Transverse colon (tissue), 4 donors: Measurements from ENCODE around the gene BMAL2. TPM values are rescaled to one million over a fixed set of nuclear protein-coding genes. Genes with fewer than 3 reads are reported as not detected.

Source experiments
- DNase-seq: peaks from one replicate; pipeline ENCODE4 v3.0.0-alpha.2; 2019
- H3K27ac ChIP-seq, 4 donors: fragments of 200-600 bp; sonication (generic); 2 replicates each; pipeline ENCODE4 v1.5.1; 2016 to 2018; ENCODE audit warnings: inconsistent platforms in 4 of 4
- H3K27me3 ChIP-seq: fragments of 200-600 bp; sonication (generic); 2 replicates; pipeline ENCODE4 v1.5.1; 2017; ENCODE audit warnings: inconsistent platforms
- H3K36me3 ChIP-seq, 4 donors: fragments of 200-600 bp; sonication (generic); 2 replicates each; pipeline ENCODE4 v1.5.1; 2017 to 2019; ENCODE audit warnings: inconsistent platforms in 4 of 4
- H3K4me1 ChIP-seq, 4 donors: fragments of 200-600 bp; sonication (generic); 2 replicates each; pipeline ENCODE4 v1.5.1; 2017 to 2020; ENCODE audit warnings: inconsistent platforms in 4 of 4
- H3K4me3 ChIP-seq, 4 donors: fragments of 200-600 bp; sonication (generic); 1 replicate in 1 of 4; 2 replicates in 3 of 4; pipeline versions ENCODE4 v1.5.1 to v1.6.1; 2017 to 2019; ENCODE audit warnings: inconsistent platforms in 4 of 4
- H3K9me3 ChIP-seq, 2 donors: fragments of 200-600 bp; sonication (generic); 2 replicates each; pipeline ENCODE4 v1.5.1; 2017 to 2019; ENCODE audit warnings: inconsistent platforms in 2 of 2
- EP300 ChIP-seq: sonication (generic); formaldehyde crosslinking; IDR thresholded peaks from one replicate; pipeline ENCODE4 v1.6.1; 2017; ENCODE audit warnings: antibody characterized with exemption, low read depth
- POLR2A ChIP-seq: fragments of 450-650 bp; IDR thresholded peaks from one replicate; pipeline ENCODE4 v1.6.1; 2016; ENCODE audit warnings: antibody characterized with exemption, mild to moderate bottlenecking, moderate library complexity
- POLR2AphosphoS5 ChIP-seq, 3 donors: sonication (generic); formaldehyde crosslinking; IDR thresholded peaks; one replicate each; pipeline ENCODE4 v1.6.1; 2016; ENCODE audit warnings: antibody characterized with exemption in 3 of 3
- WGBS, 2 donors: methylation state at CpG; one replicate each; pipeline ENCODE4 v1.1.5; 2018; ENCODE audit warnings: low coverage in 1 of 2; 5-methylcytosine and 5-hydroxymethylcytosine counted together
- in situ Hi-C, 4 donors: fragments of 200-750 bp; cut with MboI; loops; one replicate each; pipeline versions ENCODE4 v1.15.0 to v1.15.1; 2017; ENCODE audit warnings: low sequenced_read_pairs in 3 of 4, low pct_ligation_motif_present in 1 of 4, low pct_unique_long_range_greater_than_20kb in 1 of 4
- intact Hi-C: fragments of 100-400 bp; cut with DNase I; formaldehyde crosslinking; loops from one replicate; pipeline ENCODE4 v1.15.1; 2023; ENCODE audit warnings: low total_unique reads
- total RNA-seq, 4 donors: library from RNA; depleted of rRNA; stranded (reverse); fragments of >200 nt; gene quantifications; one replicate each; pipeline ENCODE4 v1.1.0, GENCODE V29; 2016
- TF ChIP-seq, protein P1 (sequence below), 5 experiments: fragments of 200-600 bp in 3 of 5; fragments of 450-650 bp in 2 of 5; sonication (generic) in 3 of 5; IDR thresholded peaks; 1 replicate in 2 of 5; 2 replicates in 3 of 5; pipeline ENCODE4 v1.5.1; 2016 to 2017; ENCODE audit warnings: antibody characterized with exemption in 5 of 5, inconsistent platforms in 3 of 5, mild to moderate bottlenecking in 2 of 5, moderate library complexity in 1 of 5

BMAL2 gene
- total RNA-seq, 4 donors from 2014 or later = 0.75 to 1.7 (median 1.3) TPM

- H3K27ac ChIP-seq = peak overlapping the region; percentile 11 to 49 (median 38)
- in situ Hi-C loops (no loop called here), intact Hi-C loops (no loop called here)
- no peak overlapping the region for H3K4me3 ChIP-seq
- H3K27me3 ChIP-seq = no peaks in the 10 kb centered on the region
- 20 to 30% methylated on average over 1 to 3 of the region's 3 CpGs for WGBS, 2 donors
- peaks cover 28 to 66% (median 38%) of the 10 kb centered on the region in 4 donors for H3K4me1 ChIP-seq
- H3K36me3 ChIP-seq = peaks cover 0 to 9% (median 0%) of the 10 kb centered on the region in 4 donors
- no peaks in the 10 kb centered on the region for H3K9me3 ChIP-seq
- TF ChIP-seq POLR2A = no peak
- no peak for TF ChIP-seq POLR2AphosphoS5 (IDR thresholded peaks at IDR 0.05)
- TF ChIP-seq, protein P1, sequence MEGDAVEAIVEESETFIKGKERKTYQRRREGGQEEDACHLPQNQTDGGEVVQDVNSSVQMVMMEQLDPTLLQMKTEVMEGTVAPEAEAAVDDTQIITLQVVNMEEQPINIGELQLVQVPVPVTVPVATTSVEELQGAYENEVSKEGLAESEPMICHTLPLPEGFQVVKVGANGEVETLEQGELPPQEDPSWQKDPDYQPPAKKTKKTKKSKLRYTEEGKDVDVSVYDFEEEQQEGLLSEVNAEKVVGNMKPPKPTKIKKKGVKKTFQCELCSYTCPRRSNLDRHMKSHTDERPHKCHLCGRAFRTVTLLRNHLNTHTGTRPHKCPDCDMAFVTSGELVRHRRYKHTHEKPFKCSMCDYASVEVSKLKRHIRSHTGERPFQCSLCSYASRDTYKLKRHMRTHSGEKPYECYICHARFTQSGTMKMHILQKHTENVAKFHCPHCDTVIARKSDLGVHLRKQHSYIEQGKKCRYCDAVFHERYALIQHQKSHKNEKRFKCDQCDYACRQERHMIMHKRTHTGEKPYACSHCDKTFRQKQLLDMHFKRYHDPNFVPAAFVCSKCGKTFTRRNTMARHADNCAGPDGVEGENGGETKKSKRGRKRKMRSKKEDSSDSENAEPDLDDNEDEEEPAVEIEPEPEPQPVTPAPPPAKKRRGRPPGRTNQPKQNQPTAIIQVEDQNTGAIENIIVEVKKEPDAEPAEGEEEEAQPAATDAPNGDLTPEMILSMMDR (IDR thresholded peaks at IDR 0.05) = no peak
- TF ChIP-seq EP300 = no peak
- DNase-seq = peak; percentile 51
Measured at GRCh38 chr12:27293463-27293862, 39.2 kb upstream of the BMAL2 start.

DNA sequence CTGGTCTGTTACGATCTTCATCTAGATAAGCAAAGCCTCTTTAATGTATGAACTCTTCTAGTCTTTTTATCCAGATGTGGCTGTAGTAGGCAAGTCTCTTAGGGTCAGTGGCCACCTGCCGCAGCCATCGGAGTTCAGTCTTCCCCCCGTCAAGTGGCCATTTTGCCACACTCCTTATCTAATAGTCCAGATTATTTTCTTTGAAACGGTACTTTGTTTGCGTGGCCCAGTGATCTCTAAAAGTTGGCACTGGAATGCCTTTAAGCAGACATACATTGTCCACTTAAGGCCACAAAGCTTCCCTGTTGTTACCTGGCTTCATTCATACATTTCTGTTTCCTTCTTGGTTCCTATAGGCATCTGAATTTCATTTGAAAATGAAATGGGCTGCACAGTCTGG lies 36.0 kb upstream of the BMAL2 start:
- intact Hi-C loops = no loop called here
- H3K27ac ChIP-seq = peak overlapping the region in 1 of 4 donors; percentile 13
- in situ Hi-C loops = no loop called here
- H3K27me3 ChIP-seq = no peaks in the 10 kb centered on the region
- peaks cover 11 to 43% (median 15%) of the 10 kb centered on the region in 4 donors for H3K4me1 ChIP-seq
- H3K9me3 ChIP-seq = no peaks in the 10 kb centered on the region
- H3K4me3 ChIP-seq = no peak overlapping the region
- WGBS, 2 donors = 78 to 80% methylated on average over 1 to 6 of the region's 6 CpGs
- TF ChIP-seq POLR2AphosphoS5 (IDR thresholded peaks at IDR 0.05) (no peak), EP300 (no peak), POLR2A (no peak)
- TF ChIP-seq, protein P1 (IDR thresholded peaks at IDR 0.05) = no peak
- peaks cover 0 to 10% (median 0%) of the 10 kb centered on the region in 4 donors for H3K36me3 ChIP-seq
- no peak for DNase-seq

- 64 to 65% methylated on average over 4 of the region's 4 CpGs for WGBS, 2 donors
- in situ Hi-C loops (no loop called here), intact Hi-C loops (no loop called here)
- H3K4me1 ChIP-seq = peaks cover 7 to 34% (median 13%) of the 10 kb centered on the region in 4 donors
- H3K9me3 ChIP-seq = no peaks in the 10 kb centered on the region
- H3K36me3 ChIP-seq = peaks cover 0 to 10% (median 2%) of the 10 kb centered on the region in 4 donors
- DNase-seq = no peak
- H3K4me3 ChIP-seq = no peak overlapping the region
- H3K27me3 ChIP-seq = no peaks in the 10 kb centered on the region
- TF ChIP-seq EP300 = no peak
- TF ChIP-seq POLR2AphosphoS5 (IDR thresholded peaks at IDR 0.05) = no peak
- TF ChIP-seq, protein P1 (IDR thresholded peaks at IDR 0.05) = no peak
- H3K27ac ChIP-seq = no peak overlapping the region
Measured at GRCh38 chr12:27297566-27297965, 35.1 kb upstream of the BMAL2 start.

DNA sequence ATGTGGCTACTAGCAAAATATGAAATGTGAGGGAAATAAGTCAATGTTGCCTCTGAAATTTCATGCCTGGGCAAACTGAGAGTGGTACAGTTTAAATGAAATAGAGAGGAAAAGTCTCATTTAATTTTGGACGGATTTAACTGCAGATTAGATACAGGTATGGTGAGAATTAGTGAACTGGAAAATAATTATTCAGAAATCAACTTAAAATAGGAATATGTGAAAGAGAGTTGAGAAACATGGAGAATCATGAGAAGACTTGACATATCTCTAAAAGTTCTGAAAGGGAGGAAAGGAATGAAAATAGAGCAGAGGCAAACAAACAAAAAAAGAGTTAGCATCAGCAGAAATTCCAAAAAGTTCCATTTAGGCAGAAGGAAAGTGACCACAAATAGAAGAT lies 33.5 kb upstream of the BMAL2 start:
- H3K27ac ChIP-seq = peak overlapping the region in 1 of 4 donors; percentile 12
- DNase-seq = no peak
- 83 to 100% methylated on average over 1 of the region's 1 CpG for WGBS, 2 donors
- peaks cover 0 to 10% (median 2%) of the 10 kb centered on the region in 4 donors for H3K36me3 ChIP-seq
- in situ Hi-C loops (no loop called here), intact Hi-C loops (no loop called here)
- peaks cover 0 to 30% (median 1%) of the 10 kb centered on the region in 4 donors for H3K4me1 ChIP-seq
- H3K4me3 ChIP-seq = no peak overlapping the region
- TF ChIP-seq POLR2AphosphoS5 (IDR thresholded peaks at IDR 0.05) = no peak
- TF ChIP-seq EP300 = no peak
- TF ChIP-seq, protein P1 (IDR thresholded peaks at IDR 0.05) = no peak
- TF ChIP-seq POLR2A = no peak
- no peaks in the 10 kb centered on the region for H3K9me3 ChIP-seq
- no peaks in the 10 kb centered on the region for H3K27me3 ChIP-seq
